ENCODE measurements around the gene YTHDC1. TPM values are rescaled to one million over a fixed set of nuclear protein-coding genes. Genes with fewer than 3 reads are reported as not detected.

The YTHDC1 gene
- polyA plus RNA-seq, 1 donor from 2014 or later, result 139 TPM

- Histone ChIP-seq H3K79me2 (replicated peaks; ENCODE audit: insufficient read depth, low read length) (peaks cover 77% of the 10 kb centered on the region), H3K27ac (ENCODE audit: low read length) (no peak overlapping the region), H2AFZ (ENCODE audit: low read depth, low read length) (no peak overlapping the region), H4K20me1 (ENCODE audit: insufficient read depth) (peaks cover 20% of the 10 kb centered on the region), H3K9me3 (ENCODE audit: low read length) (no peaks in the 10 kb centered on the region), H3K4me3 (ENCODE audit: low read length) (peak overlapping the region; percentile 85), H3K4me2 (ENCODE audit: low read length) (no peak overlapping the region), H3K9me2 (ENCODE audit: insufficient read depth, low read length) (no peaks in the 10 kb centered on the region), H3K27me3 (ENCODE audit: insufficient read depth, low read depth, low read length) (no peaks in the 10 kb centered on the region), H3F3A (ENCODE audit: insufficient read depth, low read length, poor library complexity, severe bottlenecking) (peaks cover 9% of the 10 kb centered on the region), H3K9ac (ENCODE audit: low read length) (no peak overlapping the region), H3K36me3 (ENCODE audit: insufficient read depth, low read length) (no peaks in the 10 kb centered on the region)
- no peak for TF ChIP-seq MXI1 (conservative IDR thresholded peaks at IDR 0.05; ENCODE audit: poor library complexity, severe bottlenecking)
These were observed 3.4 kb downstream of the YTHDC1 start for GRCh38 chr4:68346461-68346860.

- Histone ChIP-seq H3K4me2 (ENCODE audit: low read length) (no peak overlapping the region), H3K27ac (ENCODE audit: low read length) (no peak overlapping the region), H3K36me3 (ENCODE audit: insufficient read depth, low read length) (no peaks in the 10 kb centered on the region), H3K9me3 (ENCODE audit: low read length) (no peaks in the 10 kb centered on the region), H3K9ac (ENCODE audit: low read length) (no peak overlapping the region), H3F3A (ENCODE audit: insufficient read depth, low read length, poor library complexity, severe bottlenecking) (peaks cover 9% of the 10 kb centered on the region), H4K20me1 (ENCODE audit: insufficient read depth) (peaks cover 25% of the 10 kb centered on the region), H3K27me3 (ENCODE audit: insufficient read depth, low read depth, low read length) (no peaks in the 10 kb centered on the region), H3K79me2 (replicated peaks; ENCODE audit: insufficient read depth, low read length) (peaks cover 94% of the 10 kb centered on the region), H3K4me3 (ENCODE audit: low read length) (no peak overlapping the region), H3K9me2 (ENCODE audit: insufficient read depth, low read length) (no peaks in the 10 kb centered on the region), H2AFZ (ENCODE audit: low read depth, low read length) (no peak overlapping the region)
- TF ChIP-seq REST (IDR thresholded peaks at IDR 0.05; ENCODE audit: borderline replicate concordance), result no peak
These were observed 5.1 kb downstream of the YTHDC1 start for GRCh38 chr4:68344785-68345184.

- Histone ChIP-seq H3K27ac (ENCODE audit: low read length) (no peak overlapping the region), H3F3A (ENCODE audit: insufficient read depth, low read length, poor library complexity, severe bottlenecking) (peaks cover 6% of the 10 kb centered on the region), H3K79me2 (replicated peaks; ENCODE audit: insufficient read depth, low read length) (peaks cover 98% of the 10 kb centered on the region), H3K9me2 (ENCODE audit: insufficient read depth, low read length) (no peaks in the 10 kb centered on the region), H4K20me1 (ENCODE audit: insufficient read depth) (peaks cover 25% of the 10 kb centered on the region), H3K27me3 (ENCODE audit: insufficient read depth, low read depth, low read length) (no peaks in the 10 kb centered on the region), H3K9me3 (ENCODE audit: low read length) (no peaks in the 10 kb centered on the region), H3K4me3 (ENCODE audit: low read length) (no peak overlapping the region), H3K9ac (ENCODE audit: low read length) (no peak overlapping the region), H2AFZ (ENCODE audit: low read depth, low read length) (no peak overlapping the region), H3K4me2 (ENCODE audit: low read length) (no peak overlapping the region), H3K36me3 (ENCODE audit: insufficient read depth, low read length) (no peaks in the 10 kb centered on the region)
- TF ChIP-seq CTCF (IDR thresholded peaks at IDR 0.05; ENCODE audit: poor library complexity, severe bottlenecking), result no peak
- no peak for TF ChIP-seq REST (IDR thresholded peaks at IDR 0.05; ENCODE audit: borderline replicate concordance)
- TF ChIP-seq POLR2AphosphoS5 (IDR thresholded peaks at IDR 0.05), result no peak
- no peak for TF ChIP-seq SMC3 (conservative IDR thresholded peaks at IDR 0.05; ENCODE audit: poor library complexity)
- TF ChIP-seq TAF1 (IDR thresholded peaks at IDR 0.05; ENCODE audit: low read depth), result no peak
- TF ChIP-seq MXI1 (conservative IDR thresholded peaks at IDR 0.05; ENCODE audit: poor library complexity, severe bottlenecking), result no peak
- TF ChIP-seq RAD21 (conservative IDR thresholded peaks at IDR 0.05), result no peak
- TF ChIP-seq EZH2 (IDR thresholded peaks at IDR 0.05; ENCODE audit: borderline replicate concordance, insufficient read depth, low read length, poor library complexity, severe bottlenecking), result no peak
- no peak for TF ChIP-seq EP300 (conservative IDR thresholded peaks at IDR 0.05; ENCODE audit: poor library complexity, severe bottlenecking)
These were observed 5.8 kb downstream of the YTHDC1 start for GRCh38 chr4:68344049-68344448.

All from neural cell (in vitro differentiated cells).